Stimulated activated CD4-positive, alpha-beta T cell treated with anti-CD3 and anti-CD28 coated beads, Interleukin-2, amount 100 ng/mL, for 4 hours (primary cell): Measurements from ENCODE around the gene HEPHL1.
"Not testable (repeated sequence)": the region's sequence is repeated elsewhere in the genome, so short reads cannot be mapped to it uniquely, and the experiment has no call there.

Experiments used
- DNase-seq: peaks from one replicate; pipeline ENCODE4 v3.0.0-alpha.2; 2020; ENCODE audit warnings: low read depth

HEPHL1 gene

GRCh38 chr11:94020777-94021481 is at the start of gene HEPHL1:
Gene HEPHL1 (plus strand): TSS chr11:94021354. CDS start chr11:94021369, 15 bp downstream.
- no peak for DNase-seq

GRCh38 chr11:93972790-93973189 is 48.4 kb upstream of the HEPHL1 start:
- DNase-seq = no peak

- not testable (repeated sequence) for DNase-seq
Measured at GRCh38 chr11:93973322-93974051, 47.7 kb upstream of the HEPHL1 start.

GRCh38 chr11:93974759-93975158 is 46.4 kb upstream of the HEPHL1 start:
- no peak for DNase-seq

- not testable (repeated sequence) for DNase-seq
Measured at GRCh38 chr11:93976577-93977254, 44.4 kb upstream of the HEPHL1 start.

GRCh38 chr11:93983542-93984195 is 37.5 kb upstream of the HEPHL1 start:
- no peak for DNase-seq

- no peak for DNase-seq
Measured at GRCh38 chr11:93984196-93984567, 37.0 kb upstream of the HEPHL1 start.

- no peak for DNase-seq
Measured at GRCh38 chr11:93984936-93985335, 36.2 kb upstream of the HEPHL1 start.

GRCh38 chr11:93986716-93987115 is 34.4 kb upstream of the HEPHL1 start:
- no peak for DNase-seq

- DNase-seq = no peak
Measured at GRCh38 chr11:93988455-93988854, 32.7 kb upstream of the HEPHL1 start.

GRCh38 chr11:93988912-93989311 is 32.2 kb upstream of the HEPHL1 start:
- DNase-seq = no peak

- DNase-seq = no peak
Measured at GRCh38 chr11:93993747-93994146, 27.4 kb upstream of the HEPHL1 start.

- no peak for DNase-seq
Measured at GRCh38 chr11:93997741-93998140, 23.4 kb upstream of the HEPHL1 start.

- no peak for DNase-seq
Measured at GRCh38 chr11:94000659-94001058, 20.5 kb upstream of the HEPHL1 start.

GRCh38 chr11:94002226-94002625 is 18.9 kb upstream of the HEPHL1 start:
- no peak for DNase-seq

GRCh38 chr11:94007426-94007825 is 13.7 kb upstream of the HEPHL1 start:
- no peak for DNase-seq

GRCh38 chr11:94007906-94008305 is 13.2 kb upstream of the HEPHL1 start:
- no peak for DNase-seq

- no peak for DNase-seq
Measured at GRCh38 chr11:94010136-94010535, 11.0 kb upstream of the HEPHL1 start.

GRCh38 chr11:94011478-94011877 is 9.7 kb upstream of the HEPHL1 start:
- DNase-seq = no peak

- no peak for DNase-seq
Measured at GRCh38 chr11:94017446-94017845, 3.7 kb upstream of the HEPHL1 start.

- no peak for DNase-seq
Measured at GRCh38 chr11:94018721-94019120, 2.4 kb upstream of the HEPHL1 start.

GRCh38 chr11:94023856-94024255 is 2.7 kb downstream of the HEPHL1 start:
- DNase-seq = no peak

GRCh38 chr11:94024547-94024946 is 3.4 kb downstream of the HEPHL1 start:
- no peak for DNase-seq
